Hindlimb muscle (tissue), 1 donor: ENCODE results near the gene CDON. TPM values are rescaled to one million over a fixed set of nuclear protein-coding genes. Genes with fewer than 3 reads are reported as not detected.
A peak's percentile ranks its signal among the peaks of the same experiment; 100 is the strongest.
"Not testable (repeated sequence)": the region's sequence is repeated elsewhere in the genome, so short reads cannot be mapped to it uniquely, and the experiment has no call there.

ENCODE experiments used
- DNase-seq: peaks from one replicate; pipeline ENCODE4 v3.0.0-alpha.2; 2013
- polyA plus RNA-seq: library from polyadenylated mRNA; unstranded; fragments of 120-200 nt; gene quantifications from one replicate; pipeline ENCODE4 v1.2.1, GENCODE V29; 2013; ENCODE audit not compliant: insufficient read length

The CDON gene
- polyA plus RNA-seq, 1 donor, result 19.4 TPM

- no peak for DNase-seq
Observed at GRCh38 chr11:126046570-126047195, 16.0 kb downstream of the CDON start.

DNA sequence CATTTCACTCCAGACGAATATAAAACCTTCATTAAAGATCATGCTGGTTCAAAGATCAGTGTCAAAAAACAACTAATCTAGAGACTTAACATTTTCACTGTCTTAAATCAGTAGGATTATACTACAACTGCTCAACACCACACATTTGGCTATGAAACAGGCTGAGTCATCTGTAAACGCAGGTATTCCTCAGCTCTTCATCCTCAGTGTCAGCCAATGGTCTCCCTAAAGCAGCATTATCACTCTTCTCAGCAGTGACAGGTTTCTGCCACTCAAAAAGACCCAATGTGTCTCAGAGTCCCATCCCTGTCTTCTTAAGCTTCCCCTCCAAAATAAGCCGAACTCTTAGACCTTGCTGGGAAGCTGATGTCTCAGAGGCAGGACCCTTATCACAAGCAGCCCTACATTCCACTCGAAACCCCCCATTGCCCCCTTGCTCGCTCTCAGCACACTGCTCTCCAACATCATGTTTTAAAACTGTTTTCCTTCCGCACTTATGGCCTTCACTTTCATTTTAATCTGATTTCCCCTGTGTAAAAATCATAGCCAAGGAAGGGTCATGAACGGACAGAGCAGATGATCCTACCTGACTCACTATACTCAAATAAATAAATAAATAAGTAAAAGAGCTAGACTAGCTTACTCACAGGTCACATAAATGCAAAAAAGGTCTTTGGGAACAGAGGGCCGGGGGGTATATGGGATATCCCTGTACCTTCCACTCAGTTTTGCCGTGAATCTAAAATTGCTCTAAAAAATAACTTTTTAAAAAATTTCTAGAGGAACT lies 23.0 kb downstream of the CDON start:
- no peak for DNase-seq

- no peak for DNase-seq
Observed at GRCh38 chr11:126035718-126036117, 26.9 kb downstream of the CDON start.

DNA sequence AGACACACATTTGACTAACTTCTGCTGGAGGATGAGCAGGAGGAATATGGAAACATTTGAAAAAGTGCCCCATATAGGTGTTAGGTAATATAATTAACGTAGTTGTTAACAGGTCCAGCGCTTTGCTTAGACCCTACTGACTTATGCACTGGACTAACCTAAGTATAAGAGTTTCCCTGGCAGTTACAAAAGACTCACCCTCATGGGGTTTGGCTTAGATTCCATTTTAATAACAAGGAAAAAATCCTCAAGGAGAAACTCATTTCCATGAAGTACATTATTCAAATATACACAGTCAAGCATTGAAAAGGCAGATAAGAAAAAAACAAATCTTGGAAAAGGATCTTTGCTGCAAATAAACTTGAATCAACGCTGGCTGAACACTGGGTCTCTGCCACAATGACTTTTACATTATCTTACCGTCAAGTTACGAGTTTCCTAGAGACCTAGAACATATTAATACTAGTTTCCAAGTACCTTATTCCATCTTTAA lies 27.7 kb downstream of the CDON start:
- DNase-seq, result no peak

- peak; percentile 59 for DNase-seq
Observed at GRCh38 chr11:126034039-126034932, 28.4 kb downstream of the CDON start.

- DNase-seq, result no peak
Observed at GRCh38 chr11:126032375-126032774, 30.3 kb downstream of the CDON start.

DNA sequence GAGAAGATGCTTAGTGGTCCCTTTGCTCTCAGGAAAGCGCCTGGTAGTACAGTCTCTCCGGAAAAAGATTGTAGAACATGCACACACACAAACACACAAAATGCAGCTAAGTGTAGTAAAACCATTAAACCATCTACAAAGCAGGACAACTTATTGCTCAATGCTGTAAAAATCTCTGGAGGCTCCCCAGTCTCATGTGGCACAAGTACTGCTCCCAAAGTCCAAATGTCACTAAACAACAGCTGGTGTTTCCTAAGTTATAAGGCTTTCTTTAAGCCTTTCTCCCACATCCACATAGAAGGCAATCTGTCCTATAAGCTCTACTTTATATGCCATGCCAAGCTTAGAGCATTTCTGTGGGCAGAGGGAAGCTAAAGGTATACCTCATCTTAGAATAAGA lies 32.9 kb downstream of the CDON start:
- no peak for DNase-seq

- DNase-seq, result no peak
Observed at GRCh38 chr11:126029237-126029636, 33.4 kb downstream of the CDON start.

GRCh38 chr11:126028534-126028933 lies 34.1 kb downstream of the CDON start:
- not testable (repeated sequence) for DNase-seq

DNA sequence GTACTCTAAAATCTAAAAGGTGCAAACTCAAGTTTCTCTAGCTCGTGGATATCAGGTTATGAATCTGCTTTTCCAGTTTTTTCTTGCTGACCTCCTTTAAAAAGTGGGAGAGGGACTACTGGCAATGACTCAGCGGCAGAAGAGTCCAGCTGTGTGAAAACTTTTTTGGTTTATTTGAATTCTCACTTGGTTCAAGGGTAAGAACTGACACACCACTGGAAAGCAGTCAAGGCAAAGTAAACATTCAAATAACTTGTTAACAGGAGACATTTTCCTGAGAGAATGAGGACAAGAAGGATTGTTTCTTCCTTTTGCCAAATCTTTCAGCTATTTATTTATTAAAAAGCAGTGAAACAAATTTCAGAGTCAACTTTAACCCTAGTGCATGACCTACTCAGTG lies 36.1 kb downstream of the CDON start:
- DNase-seq, result no peak

GRCh38 chr11:126025822-126026221 lies 36.8 kb downstream of the CDON start:
- DNase-seq, result no peak

DNA sequence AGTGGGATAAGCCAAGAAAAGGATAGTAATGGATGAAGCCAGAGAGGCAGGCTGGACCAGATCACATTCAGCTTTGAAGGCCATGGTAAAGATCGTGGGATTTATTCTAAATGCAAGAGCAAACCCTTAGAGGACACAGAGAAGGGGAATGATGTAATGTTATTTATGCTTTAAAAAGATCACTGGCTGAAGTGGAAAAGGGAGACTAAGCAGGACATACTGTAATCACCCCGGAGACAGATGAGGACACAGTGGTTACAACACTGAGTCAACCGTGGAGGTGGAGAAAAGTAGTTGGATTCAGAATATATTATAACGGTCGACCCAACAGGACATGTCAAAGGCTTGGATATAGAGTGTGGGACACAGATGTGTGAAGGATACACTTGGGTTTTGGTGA lies 38.5 kb downstream of the CDON start:
- DNase-seq, result no peak

- DNase-seq, result no peak
Observed at GRCh38 chr11:126012852-126013251, 49.8 kb downstream of the CDON start.

- no peak for DNase-seq
Observed at GRCh38 chr11:126011754-126012153, 50.9 kb downstream of the CDON start.

DNA sequence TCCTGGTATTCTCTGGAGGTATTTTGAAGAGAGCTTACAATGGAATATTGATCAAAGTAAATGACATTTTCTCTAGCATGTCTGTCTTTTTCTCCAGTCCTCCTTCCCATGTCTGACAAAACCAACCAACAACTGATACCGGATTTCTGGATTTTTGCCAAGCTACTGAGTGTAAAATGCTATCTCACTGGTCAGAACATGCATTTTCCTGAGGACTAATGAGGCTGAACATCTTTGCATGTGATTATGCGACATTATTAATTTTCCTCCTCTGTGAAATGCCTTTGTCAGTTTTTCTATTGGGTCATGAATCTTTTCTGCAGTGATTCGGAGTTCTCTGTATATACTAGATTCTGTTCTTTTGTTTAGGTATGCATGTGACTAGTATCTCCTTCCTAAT lies 51.4 kb downstream of the CDON start:
- DNase-seq, result no peak

- DNase-seq, result no peak
Observed at GRCh38 chr11:126008956-126009355, 53.7 kb downstream of the CDON start.

- no peak for DNase-seq
Observed at GRCh38 chr11:126007238-126007637, 55.4 kb downstream of the CDON start.

GRCh38 chr11:126006068-126006467 lies 56.6 kb downstream of the CDON start:
- DNase-seq, result no peak

DNA sequence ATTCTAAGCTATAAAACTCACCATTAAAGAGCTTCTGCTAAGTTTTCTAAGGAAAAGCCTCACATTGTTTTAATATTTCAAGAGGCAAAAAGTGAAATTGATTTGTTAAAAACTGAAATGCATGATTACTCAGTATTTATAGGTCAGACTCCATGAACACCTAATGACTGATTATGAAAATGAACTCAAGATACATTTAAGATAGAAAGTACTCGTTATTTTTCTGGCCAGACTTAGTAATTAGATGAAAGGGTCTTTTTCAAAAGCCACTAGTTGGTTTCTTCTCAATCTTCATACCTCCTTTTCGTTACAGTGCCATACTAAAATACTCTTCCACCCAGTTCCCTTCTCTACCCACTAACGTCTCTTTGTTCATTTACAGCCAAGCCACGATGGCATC lies 60.5 kb downstream of the CDON start:
- no peak for DNase-seq

DNA sequence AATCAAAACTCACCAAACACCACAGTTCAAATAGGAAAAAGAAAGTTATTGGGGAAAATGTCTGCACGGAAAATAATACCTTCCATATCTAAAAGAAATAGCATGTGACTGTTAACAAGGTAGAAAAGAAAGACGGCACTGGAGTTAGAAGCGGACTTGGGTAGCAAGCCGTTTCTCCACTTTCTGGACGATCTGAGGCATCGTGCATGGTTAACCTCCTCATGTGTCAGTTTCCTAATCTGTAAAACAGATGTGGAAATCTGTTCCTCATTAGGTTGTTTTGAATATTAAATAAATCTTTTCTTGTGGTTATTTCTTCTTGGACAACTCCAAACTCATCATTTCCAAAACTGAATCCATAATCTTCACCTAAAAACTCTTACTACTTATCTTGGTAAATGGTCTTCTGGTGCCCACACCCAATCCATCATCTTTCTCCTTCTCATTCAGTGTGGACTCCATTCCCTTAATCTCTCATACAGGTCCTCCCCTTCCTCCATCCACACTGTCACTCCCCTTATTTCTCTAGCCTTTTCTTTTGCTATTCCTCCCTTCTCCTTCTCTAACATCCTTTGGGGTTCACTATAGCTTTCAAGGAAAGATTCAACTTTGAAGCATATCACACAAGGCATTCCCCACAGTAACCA lies 63.3 kb downstream of the CDON start:
- DNase-seq, result no peak

DNA sequence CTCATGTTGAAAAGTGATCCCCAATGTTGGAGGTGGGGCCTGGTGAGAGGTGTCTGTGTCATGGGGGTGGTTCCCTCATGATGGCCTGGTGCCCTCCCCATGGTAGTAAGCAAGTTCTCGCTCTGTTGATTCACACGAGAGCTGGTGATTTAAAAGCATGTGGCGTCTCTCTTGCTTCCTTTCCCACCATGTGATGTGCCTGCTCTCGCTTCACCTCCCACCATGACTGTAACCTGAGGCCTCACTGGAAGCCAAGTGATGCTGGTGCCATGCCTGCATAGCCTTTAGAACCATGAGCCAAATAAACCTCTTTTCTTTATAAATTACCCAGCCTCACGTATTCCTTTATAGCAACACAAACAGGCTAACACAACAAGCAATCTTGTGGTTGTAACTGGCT lies 64.4 kb downstream of the CDON start:
- no peak for DNase-seq

DNA sequence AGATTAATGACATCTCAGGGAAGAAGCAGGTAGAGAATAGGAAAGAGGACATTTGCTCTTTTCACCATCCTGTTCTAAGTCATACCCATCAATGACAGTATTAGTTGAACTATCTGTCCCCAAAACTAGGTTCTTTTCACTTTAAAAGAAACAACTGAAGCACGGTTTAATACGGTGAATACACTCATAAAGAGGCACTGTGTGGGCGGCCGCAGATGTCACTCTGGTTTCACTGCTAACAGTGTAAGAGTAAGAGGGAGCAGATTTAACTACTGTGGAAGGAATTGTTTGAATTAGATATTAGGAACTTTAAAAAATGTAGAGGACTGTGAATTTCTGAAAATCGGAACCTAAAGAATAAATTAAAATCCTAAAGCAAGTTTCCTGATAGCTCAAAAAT lies 67.4 kb downstream of the CDON start:
- DNase-seq, result no peak

GRCh38 chr11:125994509-125994908 lies 68.2 kb downstream of the CDON start:
- DNase-seq, result no peak
